Embryonic facial prominence (tissue), 1 donor: ENCODE results near the gene BMP8A.
"Not testable (repeated sequence)": the region's sequence is repeated elsewhere in the genome, so short reads cannot be mapped to it uniquely, and the experiment has no call there.

Experiments used
- DNase-seq: peaks from one replicate; pipeline ENCODE4 v3.0.0-alpha.2; 2016; ENCODE audit errors: extremely low spot score

BMP8A gene

DNA sequence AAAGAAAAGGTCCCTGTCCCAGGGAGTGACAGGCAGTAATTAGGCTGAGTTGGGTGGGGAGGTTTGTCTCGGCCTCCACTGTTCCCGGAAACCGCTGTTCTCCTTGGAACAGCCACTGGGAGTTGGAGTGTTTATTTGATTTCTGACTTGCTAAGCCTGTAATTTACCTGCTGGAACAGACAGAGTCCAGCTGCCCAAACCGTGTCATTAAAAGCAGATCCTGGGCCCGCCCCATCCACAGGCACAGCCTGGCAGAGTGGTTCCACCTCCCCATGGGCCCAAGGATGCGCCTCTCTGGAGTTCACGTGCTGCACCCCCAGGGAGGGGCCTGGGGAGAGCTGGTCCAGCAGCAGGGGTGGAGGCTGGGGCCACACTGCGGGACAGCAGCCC is 35.7 kb downstream of the BMP8A start:
- DNase-seq, result not testable (repeated sequence)

DNA sequence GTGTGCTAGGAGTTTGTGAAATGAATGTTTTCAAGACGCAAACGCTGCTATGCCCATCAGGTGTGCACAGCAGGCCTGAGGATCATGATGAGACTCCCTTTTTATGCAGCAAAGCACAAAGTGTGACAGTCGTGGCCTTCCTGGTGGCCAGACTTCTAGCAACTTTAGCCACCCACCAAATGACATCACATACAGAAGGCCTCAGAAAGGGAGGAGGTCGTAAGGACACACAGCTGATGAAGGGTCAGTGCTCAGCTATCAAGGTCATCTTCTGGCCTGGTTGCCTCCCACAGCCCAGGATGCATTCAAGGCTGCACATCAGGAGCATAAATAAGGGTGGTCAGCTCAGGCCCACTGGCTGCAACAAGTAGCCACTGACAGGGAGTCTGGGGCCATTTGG is 36.6 kb downstream of the BMP8A start:
- DNase-seq, result no peak

DNA sequence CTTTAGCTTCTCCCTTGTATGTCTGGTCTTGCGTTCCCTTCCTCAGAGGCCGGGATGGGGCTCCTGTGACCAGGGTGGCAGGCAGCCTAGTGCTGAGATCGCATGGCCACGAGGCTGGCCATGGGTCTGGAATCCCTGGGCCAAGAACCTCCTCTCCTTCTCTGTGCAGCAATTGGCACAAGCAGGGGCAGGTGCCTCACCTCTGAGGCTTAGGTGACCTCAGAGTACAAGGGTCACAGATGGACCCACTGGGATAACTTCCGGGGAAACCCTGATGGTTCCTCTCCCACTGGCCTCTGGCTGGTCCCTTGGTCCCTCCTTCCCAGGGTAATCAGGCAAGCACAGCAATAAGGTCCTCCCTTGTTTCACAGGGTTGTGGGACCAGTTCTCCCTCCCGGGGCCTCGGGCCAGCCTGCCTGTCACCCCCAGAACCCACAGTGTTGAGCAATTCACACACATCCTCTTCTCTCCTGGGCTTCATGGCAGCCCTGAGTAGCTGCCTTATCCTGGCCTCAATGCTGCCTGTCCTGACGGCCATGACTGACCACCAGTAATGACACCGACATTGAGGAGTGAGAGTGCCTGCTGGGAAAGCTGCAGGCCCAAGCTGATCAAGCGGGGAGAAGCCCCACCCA is 38.6 kb downstream of the BMP8A start:
- DNase-seq, result no peak

DNA sequence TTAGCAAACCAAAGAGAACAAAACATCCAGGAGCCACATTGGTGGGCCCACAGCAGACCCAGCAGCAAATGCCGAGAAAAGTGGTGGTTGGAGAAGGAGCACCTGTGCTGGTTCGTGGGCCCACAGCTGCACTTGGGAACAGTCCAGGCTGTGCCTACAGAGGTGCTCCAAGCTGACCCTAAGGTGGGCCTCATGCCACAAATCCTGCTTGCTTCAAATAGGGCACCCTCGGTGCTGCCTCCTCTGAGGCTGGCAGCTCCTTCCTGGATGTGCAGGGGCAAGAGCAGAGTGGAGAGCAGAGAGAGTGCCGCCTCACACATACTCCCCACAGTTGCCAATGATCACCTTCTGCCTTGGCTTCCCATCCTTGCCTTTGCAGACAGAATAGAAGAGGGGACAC is 40.1 kb downstream of the BMP8A start:
- no peak for DNase-seq

DNA sequence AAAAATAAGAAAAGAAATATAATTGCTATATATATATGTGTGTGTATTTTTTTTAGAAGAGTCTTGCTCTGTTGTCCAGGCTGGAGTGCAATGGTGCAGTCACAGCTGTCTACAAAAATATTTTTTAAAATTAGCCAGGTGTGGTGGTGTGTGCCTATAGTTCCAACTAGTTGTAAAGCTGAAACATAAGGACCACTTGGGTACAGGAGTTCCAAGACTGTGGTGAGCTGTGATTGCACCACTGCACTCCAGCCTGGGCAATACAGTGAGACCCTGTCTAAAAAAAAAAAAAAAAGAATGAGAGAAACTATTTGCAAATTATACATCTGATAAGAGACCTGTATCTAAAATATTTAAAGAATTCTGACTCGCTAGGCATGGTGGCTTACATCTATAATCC is 42.0 kb downstream of the BMP8A start:
- DNase-seq, result no peak

DNA sequence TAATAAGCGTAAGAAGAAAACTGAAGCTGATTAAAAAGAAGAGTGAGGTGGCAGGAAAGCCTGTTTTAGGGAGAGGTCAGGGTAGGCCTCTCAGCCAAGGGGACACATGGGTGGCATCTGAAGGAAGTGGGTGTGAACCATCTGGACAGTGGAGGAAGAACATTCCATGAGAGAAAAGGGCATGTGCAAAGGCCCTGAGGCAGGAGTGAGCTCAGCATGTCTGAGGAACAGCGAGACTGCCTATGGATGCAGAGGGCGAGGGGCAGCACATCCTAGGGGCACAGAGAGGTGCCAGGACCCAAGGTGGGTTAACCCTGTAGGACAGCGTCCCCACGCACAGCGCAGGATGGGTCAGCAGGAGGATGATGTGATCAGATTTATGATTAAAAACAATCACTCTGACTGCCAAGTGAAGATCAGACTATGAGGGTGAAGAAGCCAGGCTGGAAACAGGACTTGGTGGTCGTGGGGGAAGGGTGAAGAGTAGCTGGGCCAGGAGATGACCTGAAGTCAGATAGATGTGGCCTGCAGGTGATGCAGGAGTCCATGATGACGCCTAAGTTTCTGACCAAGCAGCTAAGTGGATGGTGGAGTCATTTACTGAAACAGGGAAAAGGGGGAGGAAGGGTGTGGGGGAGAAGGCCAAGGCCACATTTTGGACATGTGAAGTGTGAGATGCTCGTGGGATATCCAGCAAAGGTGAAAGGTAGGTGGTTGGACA is 47.3 kb downstream of the BMP8A start:
- DNase-seq, result no peak

DNA sequence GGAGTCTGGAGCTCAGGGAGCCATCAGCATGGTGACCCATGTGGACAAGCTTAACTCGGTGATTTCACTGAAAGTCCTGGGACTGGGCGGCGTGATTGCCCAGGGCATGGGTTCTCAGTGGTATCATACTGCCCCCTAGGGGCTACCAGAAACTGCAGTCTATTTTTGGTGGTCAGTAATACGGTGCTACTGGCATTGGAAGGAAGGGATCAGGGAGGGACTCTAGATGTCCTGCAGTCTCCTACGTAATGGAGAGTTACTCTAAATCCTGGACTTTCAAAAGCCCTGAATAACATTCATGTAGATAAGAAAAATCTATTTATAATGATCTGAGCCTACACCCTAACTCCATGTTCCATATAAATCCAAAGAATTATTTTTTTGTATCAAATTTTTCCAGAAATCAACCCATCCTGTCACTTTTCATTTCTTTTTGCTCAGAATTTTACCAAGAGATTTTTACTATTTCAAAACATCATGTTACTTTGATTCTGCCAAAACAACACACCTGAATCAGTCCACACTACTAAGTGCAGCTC is 47.9 kb downstream of the BMP8A start:
- DNase-seq, result peak; percentile 22

DNA sequence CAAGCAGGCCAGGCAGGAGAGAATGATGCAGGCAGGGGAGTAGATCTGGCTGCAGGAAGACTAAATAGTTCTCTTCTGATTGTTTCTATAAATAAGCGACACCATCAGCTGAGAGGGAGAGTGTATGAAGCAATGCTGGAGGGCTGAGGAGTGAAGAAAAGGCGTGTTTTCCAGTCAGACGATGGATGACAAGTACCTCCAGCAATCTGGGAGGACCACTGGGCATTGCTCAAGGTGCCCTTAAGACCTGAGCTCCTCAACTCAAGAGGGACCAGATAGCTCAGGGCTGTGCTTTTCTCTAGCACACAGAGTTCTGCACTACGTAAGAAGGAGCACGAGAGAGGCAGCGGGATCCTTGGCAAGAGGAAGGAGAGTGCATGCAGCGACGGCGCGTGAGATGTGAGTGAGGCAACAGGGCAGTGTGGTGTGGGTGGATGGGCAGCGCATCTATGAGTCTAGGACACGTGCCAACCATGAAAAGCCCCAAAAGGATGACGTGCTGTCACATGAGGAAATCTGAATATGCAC is 49.1 kb downstream of the BMP8A start:
- no peak for DNase-seq

DNA sequence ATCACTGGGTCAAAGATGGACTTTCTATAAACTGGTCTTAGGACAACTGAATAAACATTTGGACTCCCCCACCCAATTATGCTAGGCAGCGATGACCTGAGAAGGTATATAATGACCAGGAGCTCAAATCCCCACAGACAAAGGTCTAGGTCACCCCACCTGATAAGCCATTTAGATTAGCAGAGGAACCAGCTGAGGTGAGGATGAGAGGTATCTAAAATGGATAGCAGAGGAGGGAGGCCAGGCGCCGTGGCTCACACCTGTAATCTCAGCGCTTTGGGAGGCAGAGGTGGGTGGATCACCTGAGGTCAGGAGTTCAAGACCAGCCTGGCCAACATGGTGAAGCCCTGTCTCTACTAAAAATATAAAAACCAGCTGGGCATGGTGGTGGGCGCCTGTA is 51.5 kb downstream of the BMP8A start:
- no peak for DNase-seq

DNA sequence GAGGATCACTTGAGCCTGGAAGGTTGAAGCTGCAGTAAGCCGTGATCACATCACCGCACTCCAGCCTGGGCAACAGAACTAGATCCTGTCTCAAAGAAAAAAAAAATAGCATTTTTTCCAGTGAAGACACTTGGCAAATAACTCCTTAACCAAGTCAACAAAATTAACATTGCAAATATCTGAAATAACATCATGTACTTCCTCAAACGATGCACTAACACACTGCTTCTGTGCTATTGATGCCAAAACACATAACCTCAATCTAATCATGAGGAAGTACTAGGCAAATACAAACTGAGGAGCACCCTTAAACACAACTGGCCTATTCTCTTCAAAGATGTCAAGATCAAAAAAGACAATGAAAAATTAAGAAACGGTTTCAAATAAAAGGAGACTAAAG is 52.9 kb downstream of the BMP8A start:
- DNase-seq, result no peak

DNA sequence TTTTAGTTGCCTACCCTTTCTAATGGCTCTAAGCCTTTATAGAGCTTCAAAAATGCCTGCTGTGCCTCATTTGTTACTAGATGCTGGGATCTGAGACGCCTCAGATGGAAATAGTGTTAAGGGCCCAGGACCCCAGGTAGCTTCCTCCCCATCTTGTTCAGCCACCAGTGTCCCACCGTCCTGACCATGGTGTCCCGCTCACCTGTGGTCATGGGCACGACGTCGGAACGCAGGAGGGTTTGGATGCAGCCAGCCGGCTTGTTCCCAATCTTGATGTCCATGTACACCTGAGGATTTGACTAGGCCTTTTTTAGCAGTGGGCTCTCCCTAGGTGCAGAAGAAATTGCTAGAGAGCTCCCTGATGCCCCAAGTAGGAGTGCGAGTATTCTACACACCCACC is 54.1 kb downstream of the BMP8A start:
- DNase-seq, result no peak

DNA sequence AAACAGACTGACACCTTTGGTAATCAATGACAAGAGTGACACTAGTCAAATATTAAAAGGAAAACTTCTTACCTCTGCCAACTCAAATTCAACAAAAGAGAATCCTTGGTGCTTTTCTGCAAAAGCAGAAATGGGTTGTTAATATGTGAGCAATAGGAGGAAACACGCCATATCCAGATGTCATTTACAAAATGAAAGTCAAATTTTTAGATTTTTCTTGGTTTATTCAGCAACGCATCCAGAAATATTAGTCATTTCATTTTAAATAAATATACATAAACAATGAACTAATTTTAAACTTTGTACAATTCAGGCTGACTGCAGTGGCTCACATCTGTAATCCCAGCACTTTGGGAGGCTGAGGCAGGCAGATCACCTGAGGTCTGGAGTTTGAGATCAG is 62.8 kb downstream of the BMP8A start:
- DNase-seq, result no peak

DNA sequence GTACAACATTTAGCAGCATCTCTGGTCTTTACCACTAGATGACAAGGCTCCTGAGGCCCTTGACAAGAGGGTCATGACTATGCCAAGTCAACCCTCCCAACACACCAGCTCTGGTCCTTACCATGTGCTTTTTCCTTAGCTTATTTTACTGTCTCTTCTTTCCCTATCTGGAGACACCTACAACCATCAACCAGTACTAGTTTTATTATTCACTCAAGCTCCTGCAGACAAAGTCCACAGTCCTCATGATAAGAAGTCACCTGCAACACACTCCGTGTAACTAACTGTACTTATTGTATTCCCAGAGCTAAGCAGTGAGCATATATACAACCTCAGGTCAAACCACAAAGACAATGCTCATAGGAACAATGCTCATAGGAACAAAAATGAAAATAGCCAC is 69.8 kb downstream of the BMP8A start:
- DNase-seq, result no peak

DNA sequence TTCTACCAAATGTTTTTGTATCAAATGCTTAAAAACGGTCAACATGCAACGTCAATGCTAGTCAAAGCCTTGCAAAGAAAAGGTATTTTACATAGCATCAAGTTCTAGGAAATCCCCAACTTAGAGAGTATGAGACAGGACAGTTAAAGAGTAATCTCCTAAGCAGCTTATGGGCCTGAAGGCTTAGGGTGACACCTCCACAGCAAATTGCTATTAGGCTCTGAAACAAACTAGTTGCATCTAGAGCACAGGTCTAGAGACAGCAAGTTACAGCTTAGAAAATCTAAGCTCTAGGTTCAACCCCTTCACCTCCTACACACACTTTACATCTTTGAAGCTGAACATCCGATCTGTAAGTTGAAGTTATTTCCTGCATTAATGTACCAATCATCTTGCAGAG is 71.5 kb downstream of the BMP8A start:
- DNase-seq, result no peak

DNA sequence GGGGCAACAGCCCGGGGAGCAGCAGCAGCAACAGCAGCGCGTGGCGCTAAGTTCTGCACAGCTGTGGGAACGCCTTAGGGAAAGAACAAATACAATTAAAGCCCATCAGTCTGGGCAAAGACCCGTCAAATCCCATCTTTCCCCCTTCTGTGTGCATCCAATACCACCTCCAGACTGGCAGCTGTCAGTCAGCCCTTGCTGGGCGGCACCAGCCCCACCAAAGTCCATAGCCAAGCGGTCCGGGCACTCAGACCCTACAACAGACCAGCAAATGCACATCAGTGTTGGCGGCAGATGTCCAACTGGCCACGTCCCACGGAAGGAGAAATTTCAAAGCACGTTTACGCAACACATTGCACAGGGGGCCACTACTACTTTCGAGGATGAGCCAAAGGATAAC is 72.2 kb downstream of the BMP8A start:
- no peak for DNase-seq

DNA sequence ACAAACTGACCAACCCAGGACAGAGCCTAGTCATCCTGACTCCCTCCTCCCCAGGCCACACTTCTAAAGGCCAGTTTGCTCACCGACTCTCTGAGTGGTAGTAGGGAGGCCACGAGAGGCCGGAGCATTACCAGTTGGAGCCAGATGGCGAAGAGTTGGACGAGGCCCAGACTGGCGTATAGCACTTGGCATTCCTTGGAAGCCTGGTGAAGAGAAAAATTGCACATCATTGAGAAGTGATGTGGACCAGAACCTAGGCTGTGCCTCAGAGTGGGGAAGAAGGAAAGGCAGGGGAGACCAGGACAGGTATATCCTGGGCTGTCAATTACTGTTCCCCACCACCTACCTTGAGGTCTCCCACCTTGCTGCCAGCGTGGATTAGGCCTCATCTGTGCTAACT is 72.9 kb downstream of the BMP8A start:
- DNase-seq, result no peak

DNA sequence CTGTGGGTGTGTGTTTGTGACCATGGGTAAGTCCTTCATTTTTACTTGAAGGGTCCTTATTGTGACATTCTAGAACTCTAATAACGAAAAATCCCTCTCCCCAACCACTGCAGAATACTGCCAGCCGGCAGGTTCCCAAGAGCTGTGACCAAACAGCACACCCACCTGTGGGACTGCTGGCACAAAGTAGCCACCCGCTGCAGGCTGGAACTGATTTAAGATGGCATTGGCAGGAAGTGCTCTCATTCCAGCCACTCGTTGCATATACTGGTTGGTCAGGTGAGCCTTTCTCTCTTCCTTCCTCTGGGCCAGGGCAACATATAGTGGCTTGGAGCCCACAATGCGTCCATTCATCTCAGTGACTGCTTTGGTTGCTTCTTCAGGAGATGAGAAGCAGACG is 73.5 kb downstream of the BMP8A start:
- no peak for DNase-seq

DNA sequence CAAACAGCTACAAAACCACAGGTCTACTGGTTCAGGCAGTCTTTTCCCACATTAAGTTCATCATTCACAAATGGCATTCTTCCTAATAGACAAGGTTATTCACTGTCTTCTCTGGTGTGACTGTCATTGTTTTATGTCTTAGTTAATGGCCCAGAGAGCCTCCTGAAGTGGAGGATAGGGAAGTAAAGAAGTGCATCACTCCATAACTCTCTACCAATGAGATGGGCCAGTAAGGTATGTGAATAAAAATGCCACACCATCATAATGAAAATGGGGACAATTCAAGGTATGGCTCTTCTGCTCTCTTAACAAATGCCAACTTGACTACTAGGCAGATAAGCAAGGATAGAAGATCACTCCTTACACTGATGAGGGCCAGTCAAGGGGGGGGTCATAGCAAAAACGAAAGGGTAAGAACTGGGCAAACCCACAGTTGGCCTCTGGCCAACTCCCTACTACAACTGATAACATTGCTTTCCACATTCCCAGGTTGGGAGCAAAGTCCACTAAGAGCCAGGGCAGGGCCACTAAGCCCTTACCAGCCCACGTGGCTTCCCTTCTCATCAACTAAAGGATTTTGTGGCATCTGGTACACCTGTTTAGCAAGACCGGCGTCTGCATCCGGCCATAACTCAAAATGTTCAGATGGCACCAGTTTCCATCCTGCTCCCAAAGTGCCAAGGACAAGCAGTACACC is 75.2 kb downstream of the BMP8A start:
- DNase-seq, result no peak

DNA sequence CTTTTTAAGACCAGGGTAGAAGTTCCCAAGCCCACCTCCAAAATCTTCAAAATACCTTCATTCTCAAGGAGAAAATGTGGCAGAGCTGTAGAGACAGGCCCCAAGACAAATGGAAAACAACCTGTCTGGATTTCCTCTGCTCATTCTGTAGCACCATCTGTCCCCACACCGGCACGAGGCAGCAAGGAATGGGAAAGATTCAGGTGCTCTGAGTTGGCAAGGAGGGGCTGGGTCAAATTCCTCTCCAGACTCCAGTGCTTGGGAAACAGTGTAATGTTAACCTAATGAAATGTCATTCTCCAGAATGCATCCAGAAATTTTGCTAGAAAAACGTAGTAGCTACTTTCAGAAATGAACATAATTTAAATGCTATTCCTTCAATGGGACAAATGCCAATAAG is 75.9 kb downstream of the BMP8A start:
- DNase-seq, result no peak

DNA sequence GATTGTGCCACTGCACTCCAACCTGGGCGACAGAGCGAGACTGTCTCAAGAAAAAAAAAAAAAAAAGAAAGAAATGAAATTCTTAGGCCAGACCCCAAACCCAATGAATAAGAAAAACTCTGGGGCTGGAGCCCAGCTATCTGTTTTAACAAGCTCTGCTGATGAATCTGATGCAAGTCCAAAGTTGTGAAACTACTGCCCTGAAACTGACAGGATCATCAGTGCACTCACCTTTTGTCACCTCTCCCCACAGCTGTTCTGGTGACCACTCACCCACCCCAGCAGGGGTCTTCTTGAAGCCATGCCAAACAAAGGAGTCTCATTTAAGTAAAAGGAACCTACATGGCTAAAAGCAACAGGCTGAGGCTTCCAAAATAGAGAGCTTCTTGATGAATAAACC is 76.8 kb downstream of the BMP8A start:
- no peak for DNase-seq

DNA sequence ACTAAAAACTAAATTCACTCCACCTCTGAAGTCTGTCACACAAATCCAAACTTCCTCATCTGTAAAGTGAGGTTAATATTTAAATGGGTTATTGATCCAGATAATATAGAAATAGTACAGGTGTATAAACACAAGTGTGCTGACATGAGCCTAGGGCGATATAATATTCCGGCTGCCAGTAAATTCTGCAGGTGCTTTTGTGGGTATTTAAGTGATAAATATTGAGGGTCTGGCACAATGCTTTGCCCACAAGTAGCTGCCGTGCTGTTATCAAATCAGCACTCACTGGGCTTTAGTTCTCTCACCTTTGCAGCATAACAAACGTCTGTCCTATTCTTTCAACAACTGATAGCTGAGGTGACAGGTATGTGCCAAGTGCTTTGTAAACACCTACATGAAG is 77.6 kb downstream of the BMP8A start:
- DNase-seq, result no peak

DNA sequence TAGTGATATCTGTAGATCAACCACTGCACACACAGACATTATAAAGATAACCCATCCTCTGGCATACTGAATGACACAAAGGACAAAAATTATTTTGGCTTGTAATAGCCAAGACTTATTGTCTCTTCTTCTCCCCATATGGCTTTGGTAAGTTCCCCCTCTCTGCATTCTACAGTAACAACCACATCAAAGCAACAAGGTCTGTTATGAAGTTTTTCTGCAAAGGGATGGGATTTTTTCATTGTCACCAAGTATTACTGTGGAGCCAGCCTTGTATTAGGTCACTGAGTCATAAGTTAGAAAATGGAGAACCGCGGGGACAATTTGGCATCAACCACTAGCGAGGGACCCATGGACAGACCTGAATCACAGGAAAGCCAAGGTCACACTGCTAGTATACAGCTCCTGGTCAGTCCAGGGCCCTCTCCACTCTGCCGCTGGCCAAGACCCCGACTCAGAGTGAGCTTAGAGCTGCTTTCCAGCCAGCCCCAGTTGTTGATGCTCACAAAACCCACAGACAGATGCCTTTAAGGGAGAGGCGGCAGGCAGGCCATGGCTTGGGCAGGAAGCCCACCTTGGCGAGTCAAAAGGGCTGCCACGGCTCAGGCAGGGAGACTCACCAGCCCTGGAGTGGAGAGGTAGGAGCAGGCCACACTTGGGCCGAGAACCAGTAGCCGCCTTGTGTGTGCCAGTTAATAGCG is 79.2 kb downstream of the BMP8A start:
- DNase-seq, result no peak
